ENCODE data around the gene SALL4. TPM values are rescaled to one million over a fixed set of nuclear protein-coding genes. Genes with fewer than 3 reads are reported as not detected.
"Not testable (repeated sequence)": the region's sequence is repeated elsewhere in the genome, so short reads cannot be mapped to it uniquely, and the experiment has no call there.

Gene SALL4
- total RNA-seq, 1 donor from 2014 or later, result 91.1 TPM

- H3K36me3 Mint-ChIP-seq (ENCODE audit: low read depth), result no peaks in the 10 kb centered on the region
- H3K27me3 Mint-ChIP-seq (ENCODE audit: low read depth), result no peaks in the 10 kb centered on the region
- H3K9me3 Mint-ChIP-seq, result no peaks in the 10 kb centered on the region
- TF ChIP-seq CTCF (conservative IDR thresholded peaks at IDR 0.05), result no peak
- peaks cover 20% of the 10 kb centered on the region for H3K4me1 Mint-ChIP-seq
- DNase-seq (ENCODE audit: low read depth, low spot score), result no peak
- no peak overlapping the region for H3K4me3 Mint-ChIP-seq
- H3K27ac Mint-ChIP-seq (ENCODE audit: unreplicated experiment), result no peak overlapping the region
Measured at GRCh38 chr20:51756653-51757052, 45.7 kb downstream of the SALL4 start.

- not testable (repeated sequence) for DNase-seq (ENCODE audit: low read depth, low spot score); H3K27ac Mint-ChIP-seq (ENCODE audit: unreplicated experiment); H3K9me3 Mint-ChIP-seq; H3K4me1 Mint-ChIP-seq; H3K36me3 Mint-ChIP-seq (ENCODE audit: low read depth); H3K4me3 Mint-ChIP-seq; H3K27me3 Mint-ChIP-seq (ENCODE audit: low read depth)
Measured at GRCh38 chr20:51753220-51753619, 49.1 kb downstream of the SALL4 start.

GRCh38 chr20:51752343-51752951, 49.9 kb downstream of the SALL4 start:
- DNase-seq (ENCODE audit: low read depth, low spot score), result no peak
- no peak overlapping the region for H3K27ac Mint-ChIP-seq (ENCODE audit: unreplicated experiment)
- TF ChIP-seq CTCF (conservative IDR thresholded peaks at IDR 0.05), result no peak
- H3K36me3 Mint-ChIP-seq (ENCODE audit: low read depth), result no peaks in the 10 kb centered on the region
- H3K4me1 Mint-ChIP-seq, result peaks cover 5% of the 10 kb centered on the region
- H3K4me3 Mint-ChIP-seq, result no peak overlapping the region
- no peaks in the 10 kb centered on the region for H3K9me3 Mint-ChIP-seq
- H3K27me3 Mint-ChIP-seq (ENCODE audit: low read depth), result no peaks in the 10 kb centered on the region

GRCh38 chr20:51750770-51751388, 51.4 kb downstream of the SALL4 start:
- Mint-ChIP-seq H3K27me3 (ENCODE audit: low read depth) (no peaks in the 10 kb centered on the region), H3K9me3 (no peaks in the 10 kb centered on the region), H3K27ac (ENCODE audit: unreplicated experiment) (no peak overlapping the region), H3K36me3 (ENCODE audit: low read depth) (no peaks in the 10 kb centered on the region), H3K4me3 (no peak overlapping the region), H3K4me1 (peaks cover 5% of the 10 kb centered on the region)
- no peak for DNase-seq (ENCODE audit: low read depth, low spot score)
- no peak for TF ChIP-seq CTCF (conservative IDR thresholded peaks at IDR 0.05)

- Mint-ChIP-seq H3K27me3 (ENCODE audit: low read depth) (no peaks in the 10 kb centered on the region), H3K4me3 (no peak overlapping the region), H3K27ac (ENCODE audit: unreplicated experiment) (no peak overlapping the region), H3K9me3 (no peaks in the 10 kb centered on the region), H3K4me1 (peaks cover 5% of the 10 kb centered on the region), H3K36me3 (ENCODE audit: low read depth) (no peaks in the 10 kb centered on the region)
- no peak for DNase-seq (ENCODE audit: low read depth, low spot score)
- TF ChIP-seq CTCF (conservative IDR thresholded peaks at IDR 0.05), result no peak
Measured at GRCh38 chr20:51750037-51750769, 52.1 kb downstream of the SALL4 start.

DNA sequence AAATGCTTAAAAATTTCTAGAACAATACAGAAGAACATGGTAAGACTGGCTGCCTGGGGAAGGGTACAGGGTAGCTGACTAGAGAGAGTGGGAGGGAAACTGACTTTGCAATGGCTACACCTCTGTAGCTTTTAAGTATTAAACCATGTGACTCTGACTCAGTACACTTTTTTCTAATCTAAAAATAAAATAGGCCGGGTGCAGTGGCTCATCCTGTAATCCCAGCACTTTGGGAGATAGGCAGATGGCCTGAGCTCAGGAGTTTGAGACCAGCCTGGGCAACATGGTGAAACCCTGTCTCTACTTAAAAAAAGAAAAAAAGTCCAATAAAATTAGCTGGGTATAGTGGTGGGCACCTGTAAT, 52.7 kb downstream of the SALL4 start:
- H3K4me1 Mint-ChIP-seq, result peaks cover 5% of the 10 kb centered on the region
- H3K36me3 Mint-ChIP-seq (ENCODE audit: low read depth), result no peaks in the 10 kb centered on the region
- no peaks in the 10 kb centered on the region for H3K9me3 Mint-ChIP-seq
- no peak overlapping the region for H3K27ac Mint-ChIP-seq (ENCODE audit: unreplicated experiment)
- H3K27me3 Mint-ChIP-seq (ENCODE audit: low read depth), result no peaks in the 10 kb centered on the region
- no peak for DNase-seq (ENCODE audit: low read depth, low spot score)
- TF ChIP-seq CTCF (conservative IDR thresholded peaks at IDR 0.05), result no peak
- no peak overlapping the region for H3K4me3 Mint-ChIP-seq

Measured in neural crest cell (in vitro differentiated cells).